Panc1 (cell line): ENCODE measurements around the gene PIGX. TPM values are rescaled to one million over a fixed set of nuclear protein-coding genes. Genes with fewer than 3 reads are reported as not detected.

ENCODE experiments used
- ATAC-seq: fragments of 200-7000 bp; cut with Tn5 transposase; 2 replicates; pipeline ENCODE4 v1.9.1; 2020; ENCODE audit warnings: mild to moderate bottlenecking, moderate library complexity
- BruUV-seq: library from RNA; stranded (reverse); fragments of 400-500 nt; replicated peaks from 2 replicates; lab custom pipeline; 2021; lab: Mats Ljungman, UMichigan
- CTCF ChIA-PET: fragments of 300-600 bp; sonication (Branson Sonifier 250); formaldehyde crosslinking; loops from one replicate; lab custom pipeline; 2022; ENCODE audit warnings: antibody characterized with exemption; lab: Charles Lee
- POLR2A ChIA-PET: fragments of 300-600 bp; sonication (Branson Sonifier 250); formaldehyde crosslinking; loops from one replicate; lab custom pipeline; 2022; ENCODE audit warnings: antibody characterized with exemption; lab: Charles Lee
- DNase-seq: peaks from one replicate; pipeline ENCODE4 v3.0.0-alpha.2; 2010; ENCODE audit warnings: low read depth, low spot score
- H3K27ac ChIP-seq: 2 replicates; pipeline ENCODE4 v1.5.1; 2011; ENCODE audit warnings: mild to moderate bottlenecking, low read length, inconsistent platforms
- H3K27me3 ChIP-seq: fragments of 200-500 bp; sonication (Bioruptor generic); 2 replicates; pipeline ENCODE4 v1.6.0; 2014; ENCODE audit warnings: low read length, inconsistent platforms; ENCODE audit not compliant: control insufficient read depth, insufficient read depth
- H3K36me3 ChIP-seq: fragments of 200-500 bp; sonication (Bioruptor generic); 2 replicates; pipeline ENCODE4 v1.5.1; 2014; ENCODE audit warnings: inconsistent platforms, mild to moderate bottlenecking, low read length, moderate library complexity; ENCODE audit not compliant: control insufficient read depth, insufficient read depth
- H3K4me1 ChIP-seq: 2 replicates; pipeline ENCODE4 v1.5.1; 2011; ENCODE audit warnings: inconsistent platforms, mild to moderate bottlenecking, low read length, moderate library complexity; ENCODE audit not compliant: control insufficient read depth, insufficient read depth
- H3K4me3 ChIP-seq, 2 experiments: 2 replicates each; pipeline ENCODE4 v1.5.1; 2011 to 2012; ENCODE audit warnings: low read depth in 2 of 2, low read length in 2 of 2, mild to moderate bottlenecking in 2 of 2, inconsistent platforms in 1 of 2, moderate library complexity in 1 of 2
- H3K9me3 ChIP-seq: fragments of 200-500 bp; sonication (Bioruptor generic); 2 replicates; pipeline ENCODE4 v1.5.1; 2014; ENCODE audit warnings: low read depth, mild to moderate bottlenecking, inconsistent platforms, low read length, moderate library complexity; ENCODE audit not compliant: control insufficient read depth, insufficient read depth
- CTCF ChIP-seq: fragments of 450-650 bp; IDR thresholded peaks from 2 replicates; pipeline ENCODE4 v1.5.1; 2017; ENCODE audit warnings: mild to moderate bottlenecking
- POLR2AphosphoS5 ChIP-seq: IDR thresholded peaks from 2 replicates; pipeline ENCODE4 v1.6.1; 2012; ENCODE audit warnings: mild to moderate bottlenecking, low read depth, low read length, moderate library complexity
- REST ChIP-seq, 2 experiments: IDR thresholded peaks; 2 replicates each; pipeline ENCODE4 v1.6.1; 2011 to 2012; ENCODE audit warnings: low read depth in 2 of 2, control low read depth in 1 of 2, low read length in 1 of 2, mild to moderate bottlenecking in 1 of 2, moderate library complexity in 1 of 2; ENCODE audit not compliant: insufficient read depth in 1 of 2
- SIN3A ChIP-seq: IDR thresholded peaks from 2 replicates; pipeline ENCODE4 v1.6.1; 2012; ENCODE audit warnings: low read depth, mild to moderate bottlenecking, low read length, moderate library complexity, borderline replicate concordance; ENCODE audit not compliant: insufficient read depth
- TCF7L2 ChIP-seq: IDR thresholded peaks from 2 replicates; pipeline ENCODE4 v1.6.1; 2011; ENCODE audit warnings: mild to moderate bottlenecking, low read depth, low read length, inconsistent platforms
- in situ Hi-C: cut with HindIII; loops from 2 replicates; pipeline ENCODE4 v1.10.0; 2016; ENCODE audit warnings: low sequenced_read_pairs, low pct_unique_long_range_greater_than_20kb
- intact Hi-C: fragments of 100-400 bp; cut with micrococcal nuclease; formaldehyde crosslinking; loops from one replicate; pipeline ENCODE4 v1.10.0; 2022; ENCODE audit not compliant: unreplicated experiment
- total RNA-seq: library from RNA; stranded (reverse); gene quantifications from one replicate; pipeline ENCODE4 v1.2.1, GENCODE V29; 2021; ENCODE audit not compliant: unreplicated experiment

The PIGX gene
- total RNA-seq, 1 experiment from 2014 or later: 85.7 TPM

- Histone ChIP-seq H3K4me3 (no peak overlapping the region), H3K36me3 (no peaks in the 10 kb centered on the region), H3K4me1 (no peaks in the 10 kb centered on the region), H3K27ac (no peak overlapping the region), H3K27me3 (no peaks in the 10 kb centered on the region), H3K9me3 (no peaks in the 10 kb centered on the region)
- TF ChIP-seq POLR2AphosphoS5 (no peak), REST (IDR thresholded peaks at IDR 0.05; ENCODE audit: insufficient read depth in 1 of 2, low read depth in 2 of 2, low read length in 1 of 2) (no peak), TCF7L2 (no peak)
- no TSS peak for BruUV-seq
- CTCF ChIA-PET: no interaction called here
- POLR2A ChIA-PET: interaction anchor here (0.5 kb wide), 1 partner anchor 117 kb away, joined by 3 read pairs; no protein-coding TSS in a partner anchor
- intact Hi-C loops (no loop called here), in situ Hi-C loops (no loop called here)
- no peak for DNase-seq
- peak; percentile 49 for ATAC-seq
These were observed 12.4 kb upstream of the PIGX start for GRCh38 chr3:196699749-196700148.

- H3K9me3 ChIP-seq: no peaks in the 10 kb centered on the region
- ChIA-PET CTCF (no interaction called here), POLR2A (no interaction called here)
- intact Hi-C loops (no loop called here), in situ Hi-C loops (no loop called here)
- ATAC-seq (no peak), DNase-seq (no peak)
- H3K4me1 ChIP-seq: no peaks in the 10 kb centered on the region
- no peaks in the 10 kb centered on the region for H3K36me3 ChIP-seq
- BruUV-seq: no TSS peak
- H3K4me3 ChIP-seq: no peak overlapping the region
- no peaks in the 10 kb centered on the region for H3K27me3 ChIP-seq
- no peak for TF ChIP-seq TCF7L2
- H3K27ac ChIP-seq: no peak overlapping the region
These were observed 11.4 kb upstream of the PIGX start for GRCh38 chr3:196700801-196701200.

- no TSS peak for BruUV-seq
- H3K4me1 ChIP-seq: no peaks in the 10 kb centered on the region; the same call in 1 of the 2 replicates
- ChIA-PET POLR2A (no interaction called here), CTCF (no interaction called here)
- no peaks in the 10 kb centered on the region for H3K27me3 ChIP-seq
- no peaks in the 10 kb centered on the region for H3K36me3 ChIP-seq
- no peak overlapping the region for H3K4me3 ChIP-seq
- in situ Hi-C loops (no loop called here), intact Hi-C loops (no loop called here)
- ATAC-seq (no peak), DNase-seq (no peak)
- no peak for TF ChIP-seq TCF7L2
- no peak for TF ChIP-seq POLR2AphosphoS5
- no peak for TF ChIP-seq SIN3A
- no peak for TF ChIP-seq REST (IDR thresholded peaks at IDR 0.05; ENCODE audit: insufficient read depth in 1 of 2, low read depth in 2 of 2, low read length in 1 of 2)
- TF ChIP-seq CTCF: no peak
- no peaks in the 10 kb centered on the region for H3K9me3 ChIP-seq
- no peak overlapping the region for H3K27ac ChIP-seq
These were observed 5.8 kb upstream of the PIGX start for GRCh38 chr3:196706327-196706726.
